Right lobe of liver (tissue), 4 donors: ENCODE measurements around the gene LEKR1.

Experiments
- POLR2A ChIP-seq: fragments of 450-650 bp; IDR thresholded peaks from one replicate; pipeline ENCODE4 v1.6.1; 2017; ENCODE audit warnings: antibody characterized with exemption, mild to moderate bottlenecking
- TF ChIP-seq, protein P1 (sequence below), 4 donors: fragments of 200-600 bp in 3 of 4; fragments of 450-650 bp in 1 of 4; IDR thresholded peaks; one replicate each; pipeline versions ENCODE4 v1.5.1 to v1.8.0; 2016 to 2022; ENCODE audit warnings: antibody characterized with exemption in 4 of 4, mild to moderate bottlenecking in 2 of 4
- donor health status: DM: no; HTN: no; CAD: no.
- donor health status: DM: no; HTN: no; CAD: no.
- donor health status: DM: no; HTN: yes; CAD: no.

DNA sequence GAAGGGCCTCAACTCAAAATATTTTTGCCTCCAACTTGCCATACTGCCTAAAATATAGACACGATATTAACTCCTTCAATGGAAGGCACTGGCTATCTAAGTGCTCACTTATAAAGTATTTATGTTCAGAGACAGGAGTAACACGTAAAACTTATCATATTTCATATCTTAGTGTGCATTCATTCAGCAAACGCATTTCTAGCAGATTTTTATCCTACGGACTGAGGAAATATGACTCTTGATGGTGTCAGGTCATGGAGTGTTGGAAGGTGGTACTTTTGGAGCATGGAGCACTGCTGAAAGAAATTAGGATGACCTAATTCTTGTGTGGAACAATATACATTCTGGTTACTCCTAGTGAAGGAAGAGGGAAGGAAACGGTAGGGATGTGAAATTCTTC, 43.8 kb upstream of the LEKR1 start:
- TF ChIP-seq, protein P1, sequence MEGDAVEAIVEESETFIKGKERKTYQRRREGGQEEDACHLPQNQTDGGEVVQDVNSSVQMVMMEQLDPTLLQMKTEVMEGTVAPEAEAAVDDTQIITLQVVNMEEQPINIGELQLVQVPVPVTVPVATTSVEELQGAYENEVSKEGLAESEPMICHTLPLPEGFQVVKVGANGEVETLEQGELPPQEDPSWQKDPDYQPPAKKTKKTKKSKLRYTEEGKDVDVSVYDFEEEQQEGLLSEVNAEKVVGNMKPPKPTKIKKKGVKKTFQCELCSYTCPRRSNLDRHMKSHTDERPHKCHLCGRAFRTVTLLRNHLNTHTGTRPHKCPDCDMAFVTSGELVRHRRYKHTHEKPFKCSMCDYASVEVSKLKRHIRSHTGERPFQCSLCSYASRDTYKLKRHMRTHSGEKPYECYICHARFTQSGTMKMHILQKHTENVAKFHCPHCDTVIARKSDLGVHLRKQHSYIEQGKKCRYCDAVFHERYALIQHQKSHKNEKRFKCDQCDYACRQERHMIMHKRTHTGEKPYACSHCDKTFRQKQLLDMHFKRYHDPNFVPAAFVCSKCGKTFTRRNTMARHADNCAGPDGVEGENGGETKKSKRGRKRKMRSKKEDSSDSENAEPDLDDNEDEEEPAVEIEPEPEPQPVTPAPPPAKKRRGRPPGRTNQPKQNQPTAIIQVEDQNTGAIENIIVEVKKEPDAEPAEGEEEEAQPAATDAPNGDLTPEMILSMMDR (IDR thresholded peaks at IDR 0.05): no peak
- TF ChIP-seq POLR2A: no peak
